ENCODE results near the gene PTBP2. TPM values are rescaled to one million over a fixed set of nuclear protein-coding genes. Genes with fewer than 3 reads are reported as not detected.

Gene PTBP2
- total RNA-seq, 4 donors from 2014 or later: 24.7 to 630 (median 44.3) TPM

GRCh38 chr1:96707023-96707422, 14.6 kb upstream of the PTBP2 start:
- no peak for DNase-seq
- in situ Hi-C loops (cut with MboI; ENCODE audit: low pct_ligation_motif_present in 1 of 4, low pct_unique_long_range_greater_than_20kb in 1 of 4, low sequenced_read_pairs in 3 of 4) (no loop called here), intact Hi-C loops (cut with DNase I; ENCODE audit: low total_unique reads) (no loop called here)
- Histone ChIP-seq H3K4me3 (no peak overlapping the region), H3K4me1 (no peaks in the 10 kb centered on the region), H3K36me3 (no peaks in the 10 kb centered on the region), H3K27me3 (no peaks in the 10 kb centered on the region), H3K9me3 (no peaks in the 10 kb centered on the region), H3K27ac (no peak overlapping the region)
- WGBS, 2 donors (ENCODE audit: low coverage in 1 of 2): 75 to 84% methylated on average over 3 of the region's 3 CpGs
- TF ChIP-seq POLR2AphosphoS5 (IDR thresholded peaks at IDR 0.05): no peak

DNA sequence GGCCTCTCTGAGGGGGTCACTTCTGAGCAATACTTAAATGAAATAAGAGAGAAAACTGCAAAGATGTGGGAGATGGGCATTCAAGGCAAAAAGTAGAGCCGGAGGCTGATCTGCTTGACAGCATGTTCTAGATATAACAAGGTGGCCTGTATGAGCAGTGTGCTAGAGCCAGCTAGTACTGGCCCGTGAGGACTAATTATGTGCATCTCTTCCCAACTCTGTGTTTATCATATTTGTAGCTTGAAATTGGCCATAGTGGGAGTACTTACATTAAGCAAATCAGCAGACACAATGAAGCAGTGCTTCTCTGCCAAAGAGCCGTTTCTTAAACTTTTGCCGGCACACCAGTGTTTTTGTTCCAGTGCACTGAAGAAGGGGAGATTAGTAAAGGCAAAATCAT, 13.1 kb upstream of the PTBP2 start:
- intact Hi-C loops (cut with DNase I; ENCODE audit: low total_unique reads): no loop called here
- 76 to 88% methylated on average over 4 of the region's 4 CpGs for WGBS, 2 donors (ENCODE audit: low coverage in 1 of 2)
- Histone ChIP-seq H3K4me3 (no peak overlapping the region), H3K36me3 (no peaks in the 10 kb centered on the region), H3K27me3 (no peaks in the 10 kb centered on the region), H3K9me3 (no peaks in the 10 kb centered on the region), H3K4me1 (no peaks in the 10 kb centered on the region), H3K27ac (no peak overlapping the region)
- DNase-seq: no peak
- in situ Hi-C loops (cut with MboI; ENCODE audit: low pct_ligation_motif_present in 1 of 4, low pct_unique_long_range_greater_than_20kb in 1 of 4, low sequenced_read_pairs in 3 of 4): no loop called here
- TF ChIP-seq POLR2AphosphoS5 (IDR thresholded peaks at IDR 0.05): no peak
- no peak for TF ChIP-seq CTCF (IDR thresholded peaks at IDR 0.05)
- TF ChIP-seq POLR2A (IDR thresholded peaks at IDR 0.05): no peak
- no peak for TF ChIP-seq EP300 (IDR thresholded peaks at IDR 0.05; ENCODE audit: low read depth)

GRCh38 chr1:96710708-96711477, 10.7 kb upstream of the PTBP2 start:
- Histone ChIP-seq H3K9me3 (no peaks in the 10 kb centered on the region), H3K36me3 (no peaks in the 10 kb centered on the region), H3K27me3 (no peaks in the 10 kb centered on the region), H3K4me3 (no peak overlapping the region), H3K4me1 (no peaks in the 10 kb centered on the region), H3K27ac (no peak overlapping the region)
- TF ChIP-seq POLR2A (IDR thresholded peaks at IDR 0.05): no peak
- no peak for DNase-seq
- intact Hi-C loops (cut with DNase I; ENCODE audit: low total_unique reads): no loop called here
- WGBS, 2 donors (ENCODE audit: low coverage in 1 of 2): 67 to 84% methylated on average over 1 to 4 of the region's 4 CpGs
- in situ Hi-C loops (cut with MboI; ENCODE audit: low pct_ligation_motif_present in 1 of 4, low pct_unique_long_range_greater_than_20kb in 1 of 4, low sequenced_read_pairs in 3 of 4): no loop called here

DNA sequence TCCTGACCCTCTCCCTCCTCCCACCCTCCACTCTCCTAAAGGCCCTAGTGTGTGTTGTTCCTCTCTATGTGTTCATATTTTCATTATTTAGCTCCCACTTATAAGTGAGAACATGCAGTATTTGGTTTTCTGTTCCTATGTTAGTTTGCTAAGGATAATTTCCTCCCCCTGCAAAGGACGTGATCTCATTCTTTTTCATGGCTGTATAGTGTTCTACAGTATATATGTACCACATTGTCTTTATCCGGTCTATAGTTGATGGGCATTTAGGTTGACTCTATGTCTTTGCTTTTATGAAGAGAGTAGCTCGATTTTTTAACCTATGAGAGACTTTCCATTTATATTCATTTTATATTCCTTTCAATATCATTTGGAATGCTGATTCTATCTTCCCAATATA, 7.9 kb upstream of the PTBP2 start:
- TF ChIP-seq POLR2A (IDR thresholded peaks at IDR 0.05) (no peak), CTCF (IDR thresholded peaks at IDR 0.05) (no peak), EP300 (IDR thresholded peaks at IDR 0.05; ENCODE audit: low read depth) (no peak), POLR2AphosphoS5 (IDR thresholded peaks at IDR 0.05) (no peak)
- no peaks in the 10 kb centered on the region for H3K9me3 ChIP-seq
- 86 to 97% methylated on average over 3 of the region's 3 CpGs for WGBS, 2 donors (ENCODE audit: low coverage in 1 of 2)
- no peaks in the 10 kb centered on the region for H3K36me3 ChIP-seq
- no peaks in the 10 kb centered on the region for H3K4me1 ChIP-seq
- H3K4me3 ChIP-seq: no peak overlapping the region
- no peak for DNase-seq
- H3K27me3 ChIP-seq: no peaks in the 10 kb centered on the region
- H3K27ac ChIP-seq: no peak overlapping the region
- intact Hi-C loops (cut with DNase I; ENCODE audit: low total_unique reads) (no loop called here), in situ Hi-C loops (cut with MboI; ENCODE audit: low pct_ligation_motif_present in 1 of 4, low pct_unique_long_range_greater_than_20kb in 1 of 4, low sequenced_read_pairs in 3 of 4) (no loop called here)

- in situ Hi-C loops (cut with MboI; ENCODE audit: low pct_ligation_motif_present in 1 of 4, low pct_unique_long_range_greater_than_20kb in 1 of 4, low sequenced_read_pairs in 3 of 4) (no loop called here), intact Hi-C loops (cut with DNase I; ENCODE audit: low total_unique reads) (no loop called here)
- no peak for TF ChIP-seq CTCF (IDR thresholded peaks at IDR 0.05)
- TF ChIP-seq POLR2A (IDR thresholded peaks at IDR 0.05): no peak
- no peak for TF ChIP-seq EP300 (IDR thresholded peaks at IDR 0.05; ENCODE audit: low read depth)
- TF ChIP-seq POLR2AphosphoS5 (IDR thresholded peaks at IDR 0.05): no peak
- Histone ChIP-seq H3K9me3 (no peaks in the 10 kb centered on the region), H3K36me3 (no peaks in the 10 kb centered on the region), H3K4me1 (no peaks in the 10 kb centered on the region), H3K27me3 (no peaks in the 10 kb centered on the region), H3K4me3 (no peak overlapping the region), H3K27ac (no peak overlapping the region)
- no peak for DNase-seq
- 53 to 57% methylated on average over 1 to 2 of the region's 2 CpGs for WGBS, 2 donors (ENCODE audit: low coverage in 1 of 2)
Measured at GRCh38 chr1:96714881-96715280, 6.7 kb upstream of the PTBP2 start.

All from transverse colon (tissue), 4 donors.